ENCODE results near the gene PEPD. TPM values are rescaled to one million over a fixed set of nuclear protein-coding genes. Genes with fewer than 3 reads are reported as not detected.

PEPD gene
- total RNA-seq, 1 experiment from 2014 or later: 116 TPM

DNA sequence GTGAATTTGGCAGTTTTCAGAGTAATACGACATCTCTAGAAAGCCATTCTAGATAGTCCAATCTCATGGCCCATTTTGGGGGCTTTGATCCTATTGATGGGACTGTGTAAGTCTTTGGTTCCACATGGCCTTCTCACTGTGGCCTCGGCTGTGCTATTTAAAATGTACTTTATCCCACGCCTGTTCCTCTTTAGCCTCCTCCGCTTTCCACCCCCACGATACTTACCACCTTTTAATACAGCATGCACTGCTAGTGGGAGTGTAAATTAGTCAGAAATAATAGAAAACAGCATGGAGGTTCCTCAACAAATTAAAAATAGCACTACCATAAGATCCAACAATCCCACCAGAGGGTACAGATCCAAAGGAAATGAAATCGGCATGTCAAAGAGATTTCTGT is 176.4 kb downstream of the PEPD start:
- Mint-ChIP-seq H3K27ac (ENCODE audit: unreplicated experiment) (no peak overlapping the region), H3K9me3 (ENCODE audit: unreplicated experiment) (no peaks in the 10 kb centered on the region), H3K27me3 (ENCODE audit: insufficient read depth, unreplicated experiment) (no peaks in the 10 kb centered on the region), H3K4me1 (ENCODE audit: low read depth, unreplicated experiment) (no peaks in the 10 kb centered on the region), H3K4me3 (ENCODE audit: unreplicated experiment) (no peak overlapping the region), H3K36me3 (ENCODE audit: insufficient read depth, unreplicated experiment) (no peaks in the 10 kb centered on the region)
- intact Hi-C loops (cut with micrococcal nuclease; ENCODE audit: unreplicated experiment): no loop called here
- ChIA-PET CTCF (no interaction called here), POLR2A (no interaction called here)
- no peak for TF ChIP-seq CTCF (IDR thresholded peaks at IDR 0.05; ENCODE audit: insufficient read depth in 1 of 2, low read depth in 1 of 2, low read length in 1 of 2, severe bottlenecking in 1 of 2, unreplicated experiment in 1 of 2)
- Histone ChIP-seq H3K27me3 (replicated peaks; ENCODE audit: control insufficient read depth, insufficient read depth, low read length) (no peaks in the 10 kb centered on the region), H3K4me3 (ENCODE audit: low read depth, low read length) (no peak overlapping the region), H3K36me3 (ENCODE audit: control insufficient read depth, insufficient read depth, low read length) (no peaks in the 10 kb centered on the region), H3K4me1 (no peaks in the 10 kb centered on the region), H3K9me3 (no peaks in the 10 kb centered on the region)
- BruUV-seq (replicated peaks): no TSS peak
- no peak for DNase-seq

GRCh38 chr19:33344573-33344925 is 177.0 kb downstream of the PEPD start:
- H3K27me3 ChIP-seq (replicated peaks; ENCODE audit: control insufficient read depth, insufficient read depth, low read length): no peaks in the 10 kb centered on the region
- no peaks in the 10 kb centered on the region for H3K4me1 ChIP-seq
- no peak overlapping the region for H3K27ac Mint-ChIP-seq (ENCODE audit: unreplicated experiment)
- no peaks in the 10 kb centered on the region for H3K36me3 Mint-ChIP-seq (ENCODE audit: insufficient read depth, unreplicated experiment)
- no peak overlapping the region for H3K4me3 ChIP-seq (ENCODE audit: low read depth, low read length)
- no peak for DNase-seq
- ChIA-PET POLR2A (no interaction called here), CTCF (interaction anchor here (0.6 to 0.7 kb wide), 2 partner anchors 11 to 604 kb away, joined by 3 read pairs; no protein-coding TSS in a partner anchor)
- no peak overlapping the region for H3K4me3 Mint-ChIP-seq (ENCODE audit: unreplicated experiment)
- TF ChIP-seq CTCF (IDR thresholded peaks at IDR 0.05; ENCODE audit: insufficient read depth in 1 of 2, low read depth in 1 of 2, low read length in 1 of 2, severe bottlenecking in 1 of 2, unreplicated experiment in 1 of 2): no peak
- no peaks in the 10 kb centered on the region for H3K36me3 ChIP-seq (ENCODE audit: control insufficient read depth, insufficient read depth, low read length)
- H3K27me3 Mint-ChIP-seq (ENCODE audit: insufficient read depth, unreplicated experiment): no peaks in the 10 kb centered on the region
- intact Hi-C loops (cut with micrococcal nuclease; ENCODE audit: unreplicated experiment): no loop called here
- H3K9me3 Mint-ChIP-seq (ENCODE audit: unreplicated experiment): no peaks in the 10 kb centered on the region
- BruUV-seq (replicated peaks): no TSS peak
- no peaks in the 10 kb centered on the region for H3K9me3 ChIP-seq
- H3K4me1 Mint-ChIP-seq (ENCODE audit: low read depth, unreplicated experiment): no peaks in the 10 kb centered on the region

- H3K4me3 ChIP-seq (ENCODE audit: low read depth, low read length): no peak overlapping the region
- ChIA-PET CTCF (interaction anchor here (0.6 to 0.7 kb wide), 3 partner anchors 10 to 604 kb away, joined by 3 read pairs; no protein-coding TSS in a partner anchor), POLR2A (no interaction called here)
- no peaks in the 10 kb centered on the region for H3K4me1 ChIP-seq
- Mint-ChIP-seq H3K9me3 (ENCODE audit: unreplicated experiment) (no peaks in the 10 kb centered on the region), H3K27me3 (ENCODE audit: insufficient read depth, unreplicated experiment) (no peaks in the 10 kb centered on the region), H3K4me3 (ENCODE audit: unreplicated experiment) (no peak overlapping the region), H3K36me3 (ENCODE audit: insufficient read depth, unreplicated experiment) (no peaks in the 10 kb centered on the region), H3K4me1 (ENCODE audit: low read depth, unreplicated experiment) (peaks cover 5% of the 10 kb centered on the region), H3K27ac (ENCODE audit: unreplicated experiment) (no peak overlapping the region)
- intact Hi-C loops (cut with micrococcal nuclease; ENCODE audit: unreplicated experiment): no loop called here
- no peaks in the 10 kb centered on the region for H3K9me3 ChIP-seq
- H3K36me3 ChIP-seq (ENCODE audit: control insufficient read depth, insufficient read depth, low read length): no peaks in the 10 kb centered on the region
- no peaks in the 10 kb centered on the region for H3K27me3 ChIP-seq (replicated peaks; ENCODE audit: control insufficient read depth, insufficient read depth, low read length)
- DNase-seq: no peak
- BruUV-seq (replicated peaks): no TSS peak
- no peak for TF ChIP-seq CTCF (IDR thresholded peaks at IDR 0.05; ENCODE audit: insufficient read depth in 1 of 2, low read depth in 1 of 2, low read length in 1 of 2, severe bottlenecking in 1 of 2, unreplicated experiment in 1 of 2)
Observed at GRCh38 chr19:33343859-33344572, 177.6 kb downstream of the PEPD start.
